ENCODE measurements around the gene TCP11.

The TCP11 gene

DNA sequence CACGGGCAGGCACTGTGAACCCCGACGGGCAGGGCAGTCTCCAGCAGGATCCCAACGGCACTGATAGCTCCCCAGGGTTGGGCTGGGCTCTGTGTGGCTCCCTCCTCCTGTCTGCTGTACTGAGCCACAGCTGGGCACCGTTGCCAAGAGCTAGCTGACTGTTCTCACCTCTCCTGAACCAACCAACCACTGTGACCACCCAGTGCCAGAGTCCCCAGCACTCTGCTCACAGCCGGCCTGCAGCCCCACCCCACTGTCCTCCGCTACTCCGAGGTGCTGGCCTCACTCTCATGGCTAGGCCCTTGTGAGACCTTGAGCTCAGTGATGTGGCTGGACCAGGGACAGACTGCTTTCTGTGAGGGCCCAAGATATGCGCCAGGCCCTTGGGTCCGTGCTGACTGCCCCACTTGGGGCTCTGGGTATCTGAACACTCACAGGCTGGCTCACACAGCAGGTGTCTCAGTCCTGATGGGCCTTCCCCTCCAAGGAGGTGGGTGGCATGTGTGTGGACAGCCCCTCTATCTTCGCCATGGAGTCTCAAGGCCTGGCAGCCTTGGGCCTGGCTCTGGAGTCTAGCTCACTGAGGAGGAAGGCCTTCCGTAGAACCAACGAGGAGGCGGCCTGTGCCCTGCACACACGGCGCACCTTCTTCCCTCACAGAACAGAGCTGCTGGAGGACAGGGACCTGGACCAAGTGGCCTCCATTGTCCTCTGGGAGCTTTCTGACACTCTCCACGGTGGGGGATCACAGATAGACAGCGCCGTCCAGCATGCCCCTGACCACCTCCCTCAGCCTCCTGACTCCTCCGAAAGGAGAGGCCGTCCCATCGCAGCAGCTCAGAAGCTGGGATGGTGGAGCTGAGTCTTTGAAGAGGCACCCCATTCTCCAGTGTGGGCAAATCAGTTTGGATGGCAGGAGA, 53.5 kb downstream of the TCP11 start:
- peak; percentile 7 for DNase-seq
- H3K4me3 Mint-ChIP-seq = no peak overlapping the region
- no peaks in the 10 kb centered on the region for H3K27me3 Mint-ChIP-seq
- no peaks in the 10 kb centered on the region for H3K9me3 Mint-ChIP-seq
- H3K27ac Mint-ChIP-seq = no peak overlapping the region
- H3K4me1 Mint-ChIP-seq (ENCODE audit: low read depth) = no peaks in the 10 kb centered on the region
- peaks cover 53% of the 10 kb centered on the region for H3K36me3 Mint-ChIP-seq (ENCODE audit: low read depth)

DNA sequence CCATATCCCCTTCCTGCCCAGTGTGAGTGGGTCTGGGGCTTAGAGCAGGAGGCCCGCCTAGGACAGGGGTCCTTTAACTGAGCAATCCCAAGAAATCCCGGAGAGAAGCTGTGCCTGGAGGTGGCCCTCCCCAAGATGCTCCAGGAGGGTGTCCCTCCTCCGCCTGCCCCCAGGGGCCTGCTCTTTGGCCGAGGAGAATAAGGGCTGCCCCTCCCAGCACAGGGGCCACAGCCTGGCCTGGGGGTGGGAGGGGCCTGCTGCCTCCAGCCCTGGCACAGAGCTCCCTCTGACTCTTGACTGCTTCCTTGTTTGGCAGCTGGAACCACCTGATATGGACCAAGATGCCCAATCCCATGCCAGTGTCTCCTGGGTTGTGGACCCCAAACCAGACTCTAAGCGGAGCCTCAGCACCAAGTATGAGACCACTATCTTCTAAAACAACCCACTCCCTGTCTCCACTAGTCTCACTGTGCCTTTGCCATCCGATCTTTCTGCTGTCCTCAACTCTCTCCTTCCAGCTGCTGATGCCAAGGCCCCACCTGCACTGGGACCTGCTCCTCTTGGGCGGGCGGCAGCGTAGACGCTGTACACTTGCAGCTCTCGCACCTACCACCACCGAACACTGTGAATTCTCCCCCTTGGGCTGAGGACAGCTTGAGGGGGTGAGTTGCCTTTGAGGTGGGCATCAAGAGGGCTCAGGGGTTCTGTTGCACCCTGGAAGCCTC, 54.3 kb downstream of the TCP11 start:
- peaks cover 62% of the 10 kb centered on the region for H3K36me3 Mint-ChIP-seq (ENCODE audit: low read depth)
- H3K4me3 Mint-ChIP-seq = no peak overlapping the region
- no peaks in the 10 kb centered on the region for H3K9me3 Mint-ChIP-seq
- DNase-seq = peak; percentile 13
- no peak overlapping the region for H3K27ac Mint-ChIP-seq
- H3K27me3 Mint-ChIP-seq = no peaks in the 10 kb centered on the region
- no peaks in the 10 kb centered on the region for H3K4me1 Mint-ChIP-seq (ENCODE audit: low read depth)

DNA sequence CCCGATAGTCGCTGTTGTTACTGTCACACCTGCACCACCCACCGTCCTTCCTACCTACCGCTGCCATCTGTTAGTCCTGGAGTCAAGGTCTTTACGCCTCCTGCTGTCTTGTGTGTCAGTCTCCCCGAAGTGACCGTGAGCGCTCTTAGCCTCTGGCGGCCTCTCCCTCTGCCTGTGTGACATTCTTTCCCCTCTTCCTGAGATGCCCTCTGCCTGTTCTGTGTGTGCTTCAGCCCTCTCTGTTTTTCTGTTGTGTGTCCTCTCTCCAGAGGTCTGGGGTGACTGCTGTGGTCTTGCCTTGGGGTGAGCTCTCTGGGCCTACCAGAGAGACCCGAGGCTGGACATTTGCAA, 54.9 kb downstream of the TCP11 start:
- Mint-ChIP-seq H3K36me3 (ENCODE audit: low read depth) (peaks cover 66% of the 10 kb centered on the region), H3K4me3 (no peak overlapping the region), H3K27me3 (no peaks in the 10 kb centered on the region), H3K27ac (no peak overlapping the region), H3K4me1 (ENCODE audit: low read depth) (no peaks in the 10 kb centered on the region), H3K9me3 (no peaks in the 10 kb centered on the region)
- peak; percentile 17 for DNase-seq

DNA sequence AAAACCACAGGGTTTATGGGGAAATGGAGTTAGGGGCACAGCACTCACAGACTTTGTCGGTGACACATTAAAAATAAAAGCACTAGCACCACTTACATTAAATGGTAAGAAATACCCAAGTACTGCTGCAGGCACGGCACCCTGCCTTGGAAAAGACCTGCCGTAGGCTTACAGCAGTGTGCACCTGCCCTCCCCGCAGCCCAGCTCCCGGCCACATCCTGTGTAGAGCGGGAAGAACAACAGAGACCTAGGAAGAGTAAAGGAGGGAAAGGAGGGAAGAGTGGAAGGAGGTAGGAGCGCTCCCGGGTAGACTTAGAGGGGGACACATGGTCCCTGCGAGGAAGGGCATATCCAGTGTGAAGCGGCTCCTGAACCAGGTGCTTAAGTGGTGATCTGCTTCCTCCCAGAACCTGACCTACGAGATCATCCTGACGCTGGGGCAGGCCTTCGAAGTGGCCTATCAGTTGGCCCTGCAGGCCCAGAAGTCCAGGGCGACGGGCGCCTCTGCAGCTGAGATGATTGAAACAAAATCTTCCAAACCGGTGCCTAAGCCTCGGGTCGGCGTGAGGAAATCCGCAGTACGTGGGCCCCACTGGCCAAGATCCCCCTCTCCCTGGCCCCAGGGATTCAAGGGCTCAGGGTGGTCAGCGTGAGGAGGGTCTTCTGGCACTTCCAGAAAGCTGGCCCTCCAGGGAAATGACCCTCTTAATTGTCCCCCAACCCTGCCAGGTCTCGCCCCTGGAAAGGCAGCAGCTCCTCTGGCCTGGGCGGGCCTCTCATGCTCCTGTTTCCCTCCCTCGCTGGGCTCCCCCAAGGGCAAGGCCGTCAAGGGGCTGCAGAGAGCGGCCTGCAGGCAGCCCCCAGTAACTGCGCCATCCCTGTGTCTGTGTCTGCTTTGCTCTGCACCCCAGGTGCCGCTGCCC, 55.5 kb downstream of the TCP11 start:
- peaks cover 72% of the 10 kb centered on the region for H3K36me3 Mint-ChIP-seq (ENCODE audit: low read depth)
- H3K27ac Mint-ChIP-seq = no peak overlapping the region
- H3K9me3 Mint-ChIP-seq = no peaks in the 10 kb centered on the region

DNA sequence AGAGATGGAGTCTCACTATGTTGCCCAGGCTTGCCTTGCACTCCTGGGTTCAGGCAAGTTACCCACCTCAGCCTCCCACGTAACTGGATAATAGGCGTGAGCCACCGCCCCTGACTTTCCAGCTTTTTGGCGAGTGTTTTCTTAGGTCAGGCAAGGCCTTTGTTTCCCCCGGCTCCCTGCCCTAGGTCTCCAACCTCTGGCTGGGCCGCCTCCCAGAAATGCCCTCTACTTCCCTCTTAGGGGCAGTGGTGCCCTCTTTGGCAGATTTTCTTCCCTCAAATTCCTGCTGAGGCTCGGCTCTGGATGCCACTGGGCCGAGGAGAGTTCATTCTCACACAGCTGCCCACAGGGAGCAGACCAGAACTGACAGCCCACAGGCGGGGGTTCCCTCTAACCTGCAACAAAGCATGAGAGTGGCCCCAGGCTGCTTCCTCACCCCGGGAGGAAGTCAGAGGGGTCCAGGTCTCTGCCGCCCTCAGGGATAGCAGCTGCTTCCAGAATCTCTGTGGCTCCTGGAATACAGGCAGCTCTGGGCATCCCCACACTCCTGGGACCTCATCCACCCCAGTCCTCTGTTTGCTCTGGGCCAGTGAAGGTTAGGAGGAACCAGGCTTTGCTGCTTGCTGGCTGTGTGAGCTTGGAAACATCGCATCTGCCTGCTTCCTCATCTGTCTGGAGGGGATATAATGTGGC, 56.5 kb downstream of the TCP11 start:
- H3K4me1 Mint-ChIP-seq (ENCODE audit: low read depth) = no peaks in the 10 kb centered on the region
- no peak overlapping the region for H3K4me3 Mint-ChIP-seq
- DNase-seq = no peak
- no peak overlapping the region for H3K27ac Mint-ChIP-seq
- H3K36me3 Mint-ChIP-seq (ENCODE audit: low read depth) = peaks cover 77% of the 10 kb centered on the region
- H3K27me3 Mint-ChIP-seq = no peaks in the 10 kb centered on the region
- no peaks in the 10 kb centered on the region for H3K9me3 Mint-ChIP-seq

More for the DNA sequence above, 55.5 kb downstream of the TCP11 start:
- no peak for DNase-seq
- Mint-ChIP-seq H3K27me3 (no peaks in the 10 kb centered on the region), H3K4me1 (ENCODE audit: low read depth) (no peaks in the 10 kb centered on the region), H3K4me3 (no peak overlapping the region)

DNA sequence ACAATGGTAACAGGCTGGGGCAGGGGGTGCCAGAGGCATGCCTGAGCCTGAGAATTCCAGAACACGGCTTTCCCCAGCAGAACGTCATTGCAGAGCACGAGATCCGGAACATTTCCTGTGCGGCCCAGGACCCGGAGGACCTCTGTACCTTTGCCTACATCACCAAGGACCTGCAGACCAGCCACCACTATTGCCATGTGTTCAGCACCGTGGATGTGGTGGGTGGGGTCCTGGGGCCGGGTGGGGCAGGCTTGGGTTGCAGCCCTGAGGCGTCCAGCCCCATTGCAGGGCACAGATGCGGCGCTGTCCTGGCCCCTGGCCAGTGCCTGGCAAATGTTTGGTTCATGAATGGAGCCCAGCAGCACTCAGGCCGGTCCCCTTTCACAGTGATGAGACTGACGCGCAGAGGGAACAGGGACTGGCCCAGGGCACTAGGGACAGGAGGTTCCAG, 57.1 kb downstream of the TCP11 start:
- Mint-ChIP-seq H3K27ac (no peak overlapping the region), H3K9me3 (no peaks in the 10 kb centered on the region), H3K4me1 (ENCODE audit: low read depth) (no peaks in the 10 kb centered on the region), H3K27me3 (no peaks in the 10 kb centered on the region), H3K36me3 (ENCODE audit: low read depth) (peaks cover 80% of the 10 kb centered on the region), H3K4me3 (no peak overlapping the region)
- no peak for DNase-seq

DNA sequence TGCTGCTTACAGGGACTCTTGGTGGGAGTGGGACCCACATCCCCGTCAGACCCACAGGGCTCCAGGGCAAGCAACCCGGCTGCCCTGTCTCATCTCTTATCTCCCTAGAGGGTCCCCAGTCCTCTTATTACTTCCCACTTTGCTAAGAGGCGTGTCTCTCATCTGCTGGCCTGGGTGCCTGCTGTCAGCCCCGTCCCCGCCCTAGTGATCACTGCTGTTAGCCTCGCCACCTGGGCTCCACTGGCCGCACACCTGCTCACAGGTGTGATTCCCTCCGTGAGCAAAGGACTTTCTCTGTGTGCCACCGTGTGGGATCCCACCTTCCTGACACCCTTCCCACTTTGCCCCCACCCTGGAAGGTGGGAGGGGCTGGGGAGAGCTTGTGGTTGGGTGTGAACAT, 57.6 kb downstream of the TCP11 start:
- no peak for DNase-seq
- Mint-ChIP-seq H3K36me3 (ENCODE audit: low read depth) (peaks cover 77% of the 10 kb centered on the region), H3K4me1 (ENCODE audit: low read depth) (no peaks in the 10 kb centered on the region), H3K27me3 (no peaks in the 10 kb centered on the region), H3K27ac (no peak overlapping the region), H3K4me3 (no peak overlapping the region), H3K9me3 (no peaks in the 10 kb centered on the region)

DNA sequence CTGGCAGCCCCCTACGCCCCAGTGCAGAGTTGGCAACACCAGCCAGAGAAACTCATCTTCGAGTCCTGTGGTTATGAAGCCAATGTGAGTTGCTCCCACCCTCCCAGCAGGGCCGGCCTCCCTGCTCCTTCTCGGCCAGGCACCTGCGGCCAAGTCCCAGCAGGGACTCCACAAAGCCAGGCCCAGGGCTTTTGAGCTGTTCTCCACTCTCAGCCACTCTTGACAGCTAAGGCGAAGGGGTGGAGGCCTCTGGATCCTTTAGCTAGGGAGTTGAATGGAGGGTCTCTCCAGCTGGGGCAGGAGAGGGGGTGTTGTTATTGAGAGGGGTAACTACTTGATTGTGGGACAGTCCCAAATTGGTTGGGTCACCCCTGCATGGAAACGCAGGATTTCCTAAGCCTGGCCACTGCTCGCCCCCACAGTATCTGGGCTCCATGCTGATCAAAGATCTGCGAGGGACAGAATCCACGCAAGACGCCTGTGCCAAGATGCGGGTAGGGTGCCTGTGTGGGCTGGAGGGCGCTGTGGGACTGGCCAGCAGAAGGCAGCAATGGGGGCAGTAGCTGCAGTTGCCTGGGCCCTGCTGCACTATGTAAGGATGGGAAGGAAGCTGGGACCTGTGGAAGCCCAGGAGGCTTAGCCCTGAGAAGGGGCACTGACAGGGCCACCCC, 58.3 kb downstream of the TCP11 start:
- no peaks in the 10 kb centered on the region for H3K9me3 Mint-ChIP-seq
- H3K4me1 Mint-ChIP-seq (ENCODE audit: low read depth) = no peaks in the 10 kb centered on the region
- H3K4me3 Mint-ChIP-seq = no peak overlapping the region
- H3K36me3 Mint-ChIP-seq (ENCODE audit: low read depth) = peaks cover 72% of the 10 kb centered on the region
- no peak for DNase-seq
- no peak overlapping the region for H3K27ac Mint-ChIP-seq
- no peaks in the 10 kb centered on the region for H3K27me3 Mint-ChIP-seq

DNA sequence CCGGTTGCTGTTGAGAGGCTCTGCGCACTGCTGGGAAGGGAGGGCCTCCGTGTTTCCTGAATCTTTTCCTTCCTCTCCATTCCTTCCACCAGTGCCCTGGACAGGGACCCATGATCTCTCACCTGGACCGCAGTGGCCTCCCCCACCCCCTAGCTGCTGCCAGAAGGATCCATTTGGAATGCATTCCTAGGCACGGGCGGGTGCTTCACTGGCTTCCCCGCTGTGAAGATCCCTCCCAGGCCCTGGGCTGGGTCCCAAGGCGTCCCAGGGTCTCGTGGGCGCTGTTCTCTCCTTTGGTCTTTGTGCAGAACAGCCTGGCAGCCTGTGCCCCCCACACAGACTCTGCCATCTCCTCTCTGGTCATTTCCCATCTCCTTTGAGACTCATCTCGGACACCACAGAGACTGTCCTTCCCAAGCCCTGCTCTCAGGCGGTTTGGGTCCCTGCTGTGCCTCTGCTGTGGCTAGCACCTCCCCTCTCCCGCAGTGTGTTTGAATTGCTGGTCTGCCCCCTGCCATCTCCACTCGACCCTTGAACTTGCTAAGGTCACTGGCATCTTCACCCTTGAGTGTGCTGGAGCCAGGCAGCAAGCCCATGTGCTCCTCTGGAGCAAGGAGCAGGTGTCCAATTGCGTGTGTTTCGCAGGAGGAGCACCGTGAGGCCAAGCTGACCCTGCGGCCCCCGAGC, 59.0 kb downstream of the TCP11 start:
- Mint-ChIP-seq H3K27ac (no peak overlapping the region), H3K4me3 (no peak overlapping the region)
- DNase-seq = no peak

DNA sequence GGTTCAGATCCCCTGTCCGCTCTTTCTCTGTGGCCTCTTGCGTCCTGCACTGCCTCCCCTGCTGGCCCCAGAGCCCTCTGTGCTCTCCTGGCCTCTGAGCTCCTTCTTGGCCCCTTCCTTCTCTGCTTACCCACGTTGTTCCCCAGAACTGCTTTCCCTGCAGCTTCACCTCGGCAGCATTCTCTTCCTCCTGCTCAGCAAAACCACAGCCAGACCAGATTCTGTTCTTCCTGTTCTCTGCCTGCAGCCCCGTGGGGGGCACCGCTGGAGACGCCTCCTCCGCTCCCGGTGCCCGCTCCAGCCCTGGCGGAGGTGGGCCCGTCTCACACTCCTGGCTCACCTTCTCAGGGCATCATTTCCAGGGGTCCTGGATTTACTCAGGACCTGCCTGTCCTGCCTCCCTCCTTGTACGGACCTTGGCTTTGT, 59.7 kb downstream of the TCP11 start:
- Mint-ChIP-seq H3K36me3 (ENCODE audit: low read depth) (peaks cover 64% of the 10 kb centered on the region), H3K27ac (peak overlapping the region; percentile 35), H3K4me3 (no peak overlapping the region), H3K9me3 (no peaks in the 10 kb centered on the region), H3K4me1 (ENCODE audit: low read depth) (no peaks in the 10 kb centered on the region), H3K27me3 (no peaks in the 10 kb centered on the region)
- no peak for DNase-seq

More for the DNA sequence above, 59.0 kb downstream of the TCP11 start:
- Mint-ChIP-seq H3K9me3 (no peaks in the 10 kb centered on the region), H3K4me1 (ENCODE audit: low read depth) (no peaks in the 10 kb centered on the region), H3K36me3 (ENCODE audit: low read depth) (peaks cover 66% of the 10 kb centered on the region), H3K27me3 (no peaks in the 10 kb centered on the region)

DNA sequence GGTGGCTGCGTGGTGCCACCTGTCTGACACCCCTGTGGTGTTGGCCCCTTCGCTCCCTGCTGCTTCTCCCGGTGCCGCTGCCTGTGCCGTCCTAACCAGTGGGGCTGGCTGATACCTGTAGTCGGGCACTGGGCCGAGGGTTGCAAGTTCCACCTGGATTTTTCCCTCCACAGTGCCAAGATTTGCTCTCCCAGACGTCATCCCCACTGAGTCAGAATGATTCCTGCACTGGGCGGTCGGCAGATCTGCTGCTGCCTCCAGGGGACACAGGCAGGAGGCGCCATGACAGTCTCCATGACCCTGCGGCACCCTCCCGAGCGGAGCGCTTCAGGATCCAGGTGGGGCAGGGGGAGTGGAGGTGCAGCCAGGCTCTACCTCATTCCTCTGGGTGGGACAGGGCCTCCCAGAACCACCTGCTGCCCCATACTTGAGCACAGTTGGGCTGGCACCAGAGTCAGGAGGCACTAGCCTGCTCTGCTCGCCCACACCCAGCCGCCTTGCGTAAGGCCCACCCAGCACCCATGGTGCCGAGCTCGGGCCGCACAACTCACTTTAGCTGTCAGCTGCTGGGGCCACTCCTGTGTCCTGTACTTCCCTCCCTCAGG, 60.2 kb downstream of the TCP11 start:
- Mint-ChIP-seq H3K36me3 (ENCODE audit: low read depth) (peaks cover 59% of the 10 kb centered on the region), H3K4me3 (no peak overlapping the region), H3K9me3 (no peaks in the 10 kb centered on the region), H3K27me3 (no peaks in the 10 kb centered on the region), H3K27ac (no peak overlapping the region), H3K4me1 (ENCODE audit: low read depth) (no peaks in the 10 kb centered on the region)
- no peak for DNase-seq

DNA sequence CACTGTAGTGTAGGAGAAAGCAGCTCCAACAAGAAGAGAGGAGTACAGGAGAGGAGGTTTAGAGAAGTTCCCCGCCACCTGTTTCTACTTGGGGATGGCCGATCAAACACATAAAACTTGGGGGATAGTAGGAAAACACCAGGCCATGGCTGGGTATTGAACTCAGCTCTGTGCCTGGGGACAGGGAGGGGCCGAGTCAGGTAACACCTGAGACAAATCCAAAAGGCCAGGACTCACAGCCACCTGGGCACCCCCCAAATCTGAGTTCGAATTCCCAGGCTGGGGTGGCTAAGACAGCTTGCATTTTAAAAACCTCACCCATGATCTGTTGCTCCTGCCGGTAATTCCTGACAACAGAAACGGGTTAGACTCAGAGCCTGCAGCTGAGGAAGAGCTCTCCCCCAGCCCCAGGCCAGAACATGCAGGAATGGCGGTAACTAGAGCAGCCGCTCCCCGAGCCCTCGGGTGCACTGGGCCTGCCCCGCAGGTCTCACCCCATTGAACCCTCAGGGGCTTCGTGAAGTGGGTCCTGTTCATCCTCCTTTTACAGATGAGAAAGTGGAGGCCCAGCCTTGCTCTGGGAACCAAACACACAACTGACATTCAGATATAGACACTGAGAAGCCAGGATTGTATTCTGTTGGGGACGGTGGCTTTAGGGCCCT, 61.0 kb downstream of the TCP11 start:
- Mint-ChIP-seq H3K36me3 (ENCODE audit: low read depth) (peaks cover 55% of the 10 kb centered on the region), H3K27ac (no peak overlapping the region), H3K4me3 (no peak overlapping the region), H3K27me3 (no peaks in the 10 kb centered on the region), H3K9me3 (no peaks in the 10 kb centered on the region), H3K4me1 (ENCODE audit: low read depth) (no peaks in the 10 kb centered on the region)
- no peak for DNase-seq
